GM13976 (cell line): ENCODE data around the gene SDK1.
"Not testable (repeated sequence)": the region's sequence is repeated elsewhere in the genome, so short reads cannot be mapped to it uniquely, and the experiment has no call there.

Experiments
- DNase-seq: peaks from one replicate; pipeline ENCODE4 v3.0.0; 2012; ENCODE audit warnings: low spot score
- CTCF ChIP-seq: IDR thresholded peaks from 2 replicates; pipeline ENCODE4 v1.5.1; 2012; ENCODE audit warnings: borderline replicate concordance, mild to moderate bottlenecking; ENCODE audit not compliant: insufficient read depth; ENCODE audit errors: extremely low read depth, missing control alignments, control extremely low read depth
- in situ Hi-C: fragments of 300-500 bp; cut with MboI; formaldehyde crosslinking; loops from one replicate; pipeline ENCODE4 v1.12.0; 2022; ENCODE audit warnings: low sequenced_read_pairs, mixed read lengths, inconsistent platforms; ENCODE audit not compliant: unreplicated experiment

SDK1 gene

GRCh38 chr7:3959364-3959763 lies 658.3 kb downstream of the SDK1 start:
- no peak for TF ChIP-seq CTCF
- in situ Hi-C loops: no loop called here
- DNase-seq: no peak

DNA sequence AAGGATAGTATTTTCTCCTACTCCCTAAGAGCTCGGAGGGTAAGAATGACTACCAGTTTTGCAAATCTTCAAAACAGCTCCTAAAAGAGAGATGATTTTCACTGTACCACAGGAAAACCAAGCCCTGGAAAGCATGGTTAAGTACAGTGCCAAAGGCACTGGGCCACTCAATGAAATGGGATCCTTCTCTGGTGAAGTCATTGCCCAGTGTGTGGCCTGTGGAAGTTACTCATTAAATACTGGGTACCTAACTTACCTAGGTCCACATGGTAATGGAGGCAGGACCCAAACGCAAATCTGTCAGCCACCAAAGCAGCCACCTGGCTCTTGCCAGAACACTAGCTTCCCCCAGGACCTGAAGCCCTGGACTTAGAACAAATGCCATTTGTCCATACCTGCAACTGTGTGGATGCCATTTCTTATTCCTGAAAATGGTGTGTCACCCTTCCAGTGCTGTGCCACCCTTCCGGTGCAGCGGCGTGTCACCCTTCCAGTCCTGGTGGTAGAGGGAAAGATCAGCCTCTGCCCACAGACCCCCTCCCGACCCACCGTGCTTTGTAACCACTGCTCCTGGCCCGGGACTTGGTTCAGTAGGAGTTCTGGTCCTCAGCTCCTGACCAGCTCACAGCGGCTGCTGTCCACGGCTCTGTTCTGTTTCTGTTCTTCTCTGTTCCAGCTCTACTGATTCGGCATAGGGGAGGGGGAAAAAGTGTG lies 659.2 kb downstream of the SDK1 start:
- no peak for DNase-seq
- in situ Hi-C loops: no loop called here
- TF ChIP-seq CTCF: no peak

DNA sequence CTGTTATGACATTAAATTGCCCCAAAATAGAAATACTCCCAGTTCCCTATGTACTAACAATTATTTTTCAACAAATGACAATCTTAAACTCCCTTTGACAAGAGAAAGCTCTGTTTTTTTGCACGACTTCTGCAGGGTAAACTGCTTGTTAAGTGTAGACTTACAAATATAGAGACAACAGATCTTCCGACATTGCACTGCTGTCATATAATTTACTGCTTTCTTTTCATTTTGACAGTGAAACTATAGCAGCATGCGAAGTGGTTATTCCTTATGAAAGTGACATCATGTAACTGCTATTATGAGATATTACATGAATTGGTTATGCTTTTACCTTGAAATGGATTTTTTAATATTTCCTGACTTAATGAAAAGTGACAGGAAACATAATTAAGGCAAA lies 659.9 kb downstream of the SDK1 start:
- TF ChIP-seq CTCF: no peak
- DNase-seq: no peak
- in situ Hi-C loops: no loop called here

DNA sequence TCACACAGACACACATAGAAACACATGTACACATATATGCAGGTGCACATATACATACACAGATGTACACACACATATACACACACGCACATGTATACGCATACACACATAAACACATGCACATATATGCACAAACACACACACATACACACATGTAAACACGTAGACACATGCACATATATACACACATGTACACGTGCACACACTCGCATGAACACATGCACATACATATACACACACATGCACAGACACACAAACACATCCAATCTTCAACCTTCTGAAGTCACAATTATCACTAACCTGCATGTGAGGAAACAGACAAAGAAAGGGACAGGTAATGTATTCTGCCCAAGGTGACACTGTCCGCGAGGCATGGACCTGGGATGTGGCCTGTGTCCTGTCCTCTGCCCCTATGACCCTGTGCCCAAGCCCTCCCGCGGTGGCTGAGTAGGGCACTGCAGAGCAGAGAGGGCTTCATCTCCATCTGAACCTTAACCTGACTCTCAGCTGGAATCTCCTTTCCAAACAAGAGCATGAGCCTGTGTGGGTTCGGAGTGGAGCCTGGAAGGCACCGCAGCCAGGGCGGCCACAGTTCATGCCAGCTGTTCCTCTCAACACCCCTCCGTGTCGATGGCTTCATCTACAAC lies 660.9 kb downstream of the SDK1 start:
- DNase-seq: no peak
- no peak for TF ChIP-seq CTCF
- in situ Hi-C loops: no loop called here

DNA sequence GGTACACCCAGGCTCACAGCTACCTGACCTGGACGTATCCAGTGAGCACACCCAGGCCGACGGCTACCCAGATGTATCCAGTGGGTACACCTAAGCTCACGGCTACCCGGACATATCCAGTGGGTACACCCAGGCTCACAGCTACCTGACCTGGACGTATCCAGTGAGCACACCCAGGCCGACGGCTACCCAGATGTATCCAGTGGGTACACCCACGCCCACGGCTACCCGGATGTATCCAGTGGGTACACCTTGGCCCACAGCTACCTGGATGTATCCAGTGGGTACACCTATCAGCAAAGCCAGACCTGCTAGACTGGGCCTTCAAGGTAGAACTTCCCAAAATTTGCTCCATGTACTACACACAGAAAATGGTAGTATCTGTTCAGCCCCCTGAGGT lies 662.7 kb downstream of the SDK1 start:
- DNase-seq, in situ Hi-C loops: not testable (repeated sequence)

DNA sequence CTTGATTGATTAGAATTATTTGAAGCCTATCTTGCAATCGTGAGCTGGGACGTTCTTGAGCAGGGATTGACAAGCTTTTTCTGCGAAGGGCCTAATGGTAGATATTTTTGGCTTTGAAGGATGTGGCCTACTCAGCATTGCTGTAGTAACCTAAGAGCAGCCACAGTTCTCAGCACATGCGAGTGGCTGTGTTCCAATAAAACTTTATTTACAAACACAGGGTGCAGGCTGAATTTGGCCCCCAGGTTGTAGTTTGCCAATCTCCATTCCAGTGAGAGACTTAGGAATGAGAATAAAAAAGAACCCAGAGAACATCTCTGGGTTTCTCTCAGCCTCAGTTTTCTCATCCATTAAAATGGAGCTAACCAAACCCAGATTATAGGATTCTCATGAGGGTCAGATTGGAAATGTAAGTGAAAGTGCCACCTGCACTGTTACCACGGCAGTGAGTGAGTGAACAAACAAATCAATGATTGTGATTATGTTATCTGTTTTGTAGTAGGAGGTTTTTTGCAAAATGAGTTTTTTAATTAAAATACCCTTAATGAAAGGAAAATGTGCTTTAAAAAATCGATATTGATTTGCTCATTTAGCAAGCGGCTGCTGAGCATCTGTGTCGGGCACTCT lies 664.0 kb downstream of the SDK1 start:
- in situ Hi-C loops: no loop called here
- no peak for DNase-seq
- no peak for TF ChIP-seq CTCF

DNA sequence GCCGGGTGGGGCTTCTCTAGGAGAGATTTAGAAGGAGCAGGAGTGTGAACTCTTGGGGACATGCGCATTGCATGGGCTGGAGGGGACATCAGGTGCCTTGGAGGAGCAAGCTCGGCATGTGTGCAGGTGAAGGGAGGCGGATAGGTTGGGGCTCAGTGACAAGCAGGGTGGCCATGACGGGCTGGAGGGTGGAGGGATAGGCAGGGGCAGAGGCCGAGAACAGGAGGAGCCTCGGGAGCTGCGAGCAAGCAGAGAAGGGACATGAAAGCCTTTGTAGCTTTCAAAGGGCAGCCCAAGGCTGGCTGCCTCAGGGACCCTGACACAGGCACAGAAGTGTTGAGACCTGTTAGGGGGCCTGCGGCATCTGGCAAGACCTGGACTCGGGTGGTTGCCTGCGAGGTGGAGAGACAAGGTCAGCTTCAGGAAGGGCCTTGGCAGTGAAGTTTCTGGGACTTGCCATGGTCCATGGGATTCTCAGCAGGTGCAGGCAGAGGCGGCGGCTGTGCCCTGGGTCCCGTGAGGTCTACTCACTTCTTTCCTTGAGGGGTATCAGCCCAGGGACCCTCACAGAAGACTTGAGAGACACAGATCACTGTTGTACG lies 664.8 kb downstream of the SDK1 start:
- no peak for TF ChIP-seq CTCF
- DNase-seq: no peak
- in situ Hi-C loops: no loop called here
